OCI-M2 (cell line): Measurements from ENCODE around the gene KLHL21.
A peak's percentile ranks its signal among the peaks of the same experiment; 100 is the strongest.
"Not testable (repeated sequence)": the region's sequence is repeated elsewhere in the genome, so short reads cannot be mapped to it uniquely, and the experiment has no call there.

Experiments
- DNase-seq: peaks from one replicate; lab custom pipeline; 2025; ENCODE audit not compliant: unreplicated experiment; lab: John Stamatoyannopoulos, UW

KLHL21 gene

DNA sequence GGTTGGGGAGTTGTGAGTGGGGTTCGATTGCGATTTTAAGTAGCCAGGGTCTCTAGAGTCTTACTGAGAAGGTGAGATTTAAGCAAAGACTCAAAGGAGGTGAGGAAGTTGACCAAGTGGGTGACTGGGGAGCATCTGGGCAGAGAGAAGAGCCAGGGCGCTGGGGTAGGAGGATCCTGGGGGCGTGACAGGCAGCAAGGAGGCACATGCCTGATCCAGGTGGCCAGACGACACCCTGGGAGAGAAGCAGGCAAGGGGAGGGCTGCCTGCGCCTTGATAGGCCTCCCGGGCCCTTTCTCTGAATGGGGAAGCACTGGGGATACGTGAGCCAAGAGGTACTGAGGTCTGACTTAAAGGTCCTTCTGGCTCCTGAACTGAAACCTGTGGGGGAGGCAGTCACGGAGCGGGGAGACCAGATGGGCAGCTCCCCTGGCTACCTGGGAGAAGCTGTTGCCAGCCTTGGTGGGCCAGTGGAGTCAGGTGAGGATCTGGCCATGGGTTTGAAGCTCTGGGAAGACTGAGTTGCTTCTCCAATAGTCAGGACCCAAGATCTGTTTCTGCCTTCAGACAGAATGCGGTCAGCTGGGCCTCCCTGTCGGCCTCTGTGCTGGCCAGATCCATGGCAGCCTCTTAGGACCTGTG lies 17.5 kb downstream of the KLHL21 start:
- no peak for DNase-seq

DNA sequence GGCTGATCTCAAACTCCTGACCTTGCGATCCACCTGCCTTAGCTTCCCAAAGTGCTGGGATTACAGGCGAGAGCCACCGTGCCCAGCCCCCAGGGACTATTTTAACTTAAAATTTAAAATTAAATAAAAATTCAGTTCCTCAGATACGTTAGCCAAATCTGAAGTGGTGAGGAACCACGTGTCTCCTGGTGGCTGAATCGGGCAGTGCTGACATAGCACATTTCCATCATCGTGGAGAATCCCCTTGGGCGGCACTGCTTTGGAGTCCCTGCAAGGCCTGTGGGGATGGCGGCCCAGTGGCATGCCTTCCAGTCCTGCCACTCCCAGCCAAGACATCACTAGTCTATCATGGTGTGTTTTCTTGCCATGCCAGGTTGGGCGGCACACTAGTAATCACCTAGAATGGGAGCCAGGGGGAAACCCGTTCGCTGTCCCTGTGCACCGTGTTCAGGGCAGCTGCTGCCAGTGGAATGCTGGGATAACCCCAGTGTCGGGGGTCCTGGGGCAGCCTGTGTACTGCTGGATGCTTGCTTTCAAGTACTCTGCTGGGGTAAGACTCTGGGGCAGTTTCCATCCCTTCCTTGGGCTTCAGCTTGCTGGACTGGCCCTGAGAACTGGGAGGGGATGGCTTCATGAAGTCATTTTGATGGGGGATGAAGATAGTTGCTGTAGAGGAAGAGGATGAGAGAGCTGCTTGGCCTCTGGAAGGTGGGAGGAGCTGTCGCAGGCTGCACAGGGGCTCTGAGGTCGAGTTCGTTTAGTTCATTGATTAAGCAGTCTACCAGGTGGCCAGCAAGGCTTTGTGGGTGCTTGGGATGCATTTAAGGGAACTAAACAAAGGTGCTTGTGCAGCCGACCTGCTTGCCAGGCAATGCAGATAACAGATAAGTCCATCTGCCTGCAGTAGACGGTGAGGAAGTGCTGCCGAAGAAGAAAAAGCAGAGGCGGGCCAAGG lies 18.3 kb downstream of the KLHL21 start:
- DNase-seq, result no peak

DNA sequence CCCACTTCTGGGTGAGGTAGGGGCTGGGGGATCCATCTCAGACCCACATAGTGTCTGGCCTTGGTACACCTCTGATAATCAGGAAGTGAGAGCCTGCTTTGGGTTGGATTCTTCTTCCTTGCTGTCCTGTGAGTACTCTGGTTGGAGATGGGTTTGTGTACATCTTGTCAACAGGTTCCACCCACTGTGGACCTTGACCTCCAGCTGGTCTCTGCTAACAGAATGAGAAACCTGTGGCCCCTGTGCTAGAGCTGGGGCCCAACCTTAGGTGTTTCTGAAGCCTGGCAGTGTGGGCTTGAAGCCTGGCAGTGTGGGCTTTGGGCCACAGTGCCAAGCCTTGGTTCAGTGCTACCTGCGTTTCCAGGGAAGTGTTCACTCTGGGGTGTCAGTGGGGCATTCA lies 20.3 kb downstream of the KLHL21 start:
- no peak for DNase-seq

DNA sequence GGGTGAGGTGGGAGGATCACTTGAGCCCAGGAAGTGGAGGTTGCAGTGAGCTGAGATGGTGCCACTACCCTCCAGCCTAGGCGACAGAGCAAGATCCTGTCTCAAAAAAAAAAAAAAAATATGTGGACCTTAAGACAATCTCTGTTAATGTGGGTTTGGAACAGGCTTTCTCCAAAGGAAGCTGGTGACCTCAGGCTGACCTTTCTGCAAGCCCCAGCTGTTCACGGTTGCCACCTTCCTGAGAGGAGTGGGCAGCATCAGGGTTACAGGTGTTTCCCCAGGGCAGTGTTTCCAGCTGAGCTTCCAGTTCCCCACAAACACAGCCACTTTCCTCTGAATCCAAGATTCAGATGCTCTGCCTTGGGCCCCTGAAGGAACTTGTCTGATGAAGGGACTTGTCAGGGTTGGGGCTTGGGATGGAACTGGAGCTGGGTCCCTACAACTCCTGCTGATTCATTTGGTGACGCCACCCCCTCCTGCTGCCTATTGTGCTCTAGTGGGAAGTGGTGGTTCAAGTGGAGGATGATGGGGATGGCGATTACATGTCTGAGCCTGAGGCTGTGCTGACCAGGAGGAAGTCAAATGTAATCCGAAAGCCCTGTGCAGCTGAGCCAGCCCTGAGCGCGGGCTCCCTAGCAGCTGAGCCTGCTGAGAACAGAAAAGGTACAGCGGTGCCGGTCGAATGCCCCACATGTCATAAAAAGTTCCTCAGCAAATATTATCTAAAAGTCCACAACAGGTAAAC lies 20.9 kb downstream of the KLHL21 start:
- DNase-seq, result no peak

DNA sequence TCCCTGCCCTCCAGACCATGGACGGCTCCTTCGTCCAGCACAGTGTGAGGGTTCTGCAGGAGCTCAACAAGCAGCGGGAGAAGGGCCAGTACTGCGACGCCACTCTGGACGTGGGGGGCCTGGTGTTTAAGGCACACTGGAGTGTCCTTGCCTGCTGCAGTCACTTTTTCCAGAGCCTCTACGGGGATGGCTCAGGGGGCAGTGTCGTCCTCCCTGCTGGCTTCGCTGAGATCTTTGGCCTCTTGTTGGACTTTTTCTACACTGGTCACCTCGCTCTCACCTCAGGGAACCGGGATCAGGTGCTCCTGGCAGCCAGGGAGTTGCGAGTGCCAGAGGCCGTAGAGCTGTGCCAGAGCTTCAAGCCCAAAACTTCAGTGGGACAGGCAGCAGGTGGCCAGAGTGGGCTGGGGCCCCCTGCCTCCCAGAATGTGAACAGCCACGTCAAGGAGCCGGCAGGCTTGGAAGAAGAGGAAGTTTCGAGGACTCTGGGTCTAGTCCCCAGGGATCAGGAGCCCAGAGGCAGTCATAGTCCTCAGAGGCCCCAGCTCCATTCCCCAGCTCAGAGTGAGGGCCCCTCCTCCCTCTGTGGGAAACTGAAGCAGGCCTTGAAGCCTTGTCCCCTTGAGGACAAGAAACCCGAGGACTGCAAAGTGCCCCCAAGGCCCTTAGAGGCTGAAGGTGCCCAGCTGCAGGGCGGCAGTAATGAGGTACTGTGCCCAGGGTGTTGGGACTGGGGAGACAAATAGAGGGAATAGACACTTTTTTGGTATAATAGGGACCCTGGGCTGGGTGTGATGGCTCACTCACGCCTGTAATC lies 21.9 kb downstream of the KLHL21 start:
- DNase-seq, result peak; percentile 49

DNA sequence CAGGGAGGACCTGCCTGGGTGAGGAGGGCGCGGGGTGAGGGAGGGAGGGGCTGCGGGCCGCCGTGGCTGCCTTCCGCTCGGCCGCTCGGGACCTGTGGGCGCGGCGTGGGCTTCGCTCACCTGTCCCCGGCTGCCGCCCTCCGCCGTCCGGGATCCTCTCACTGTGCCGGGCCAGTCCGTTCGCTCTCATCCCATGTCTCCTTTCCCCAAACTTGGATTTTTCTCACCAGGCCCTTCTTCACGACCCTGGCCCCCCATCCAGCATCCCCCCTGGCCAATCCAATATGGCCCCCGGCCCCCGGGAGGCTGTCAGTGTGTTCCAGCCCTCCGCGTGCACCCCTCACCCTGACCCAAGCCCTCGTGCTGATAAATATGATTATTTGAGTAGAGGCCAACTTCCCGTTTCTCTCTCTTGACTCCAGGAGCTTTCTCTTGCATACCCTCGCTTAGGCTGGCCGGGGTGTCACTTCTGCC lies 22.5 kb downstream of the KLHL21 start:
- DNase-seq, result no peak

DNA sequence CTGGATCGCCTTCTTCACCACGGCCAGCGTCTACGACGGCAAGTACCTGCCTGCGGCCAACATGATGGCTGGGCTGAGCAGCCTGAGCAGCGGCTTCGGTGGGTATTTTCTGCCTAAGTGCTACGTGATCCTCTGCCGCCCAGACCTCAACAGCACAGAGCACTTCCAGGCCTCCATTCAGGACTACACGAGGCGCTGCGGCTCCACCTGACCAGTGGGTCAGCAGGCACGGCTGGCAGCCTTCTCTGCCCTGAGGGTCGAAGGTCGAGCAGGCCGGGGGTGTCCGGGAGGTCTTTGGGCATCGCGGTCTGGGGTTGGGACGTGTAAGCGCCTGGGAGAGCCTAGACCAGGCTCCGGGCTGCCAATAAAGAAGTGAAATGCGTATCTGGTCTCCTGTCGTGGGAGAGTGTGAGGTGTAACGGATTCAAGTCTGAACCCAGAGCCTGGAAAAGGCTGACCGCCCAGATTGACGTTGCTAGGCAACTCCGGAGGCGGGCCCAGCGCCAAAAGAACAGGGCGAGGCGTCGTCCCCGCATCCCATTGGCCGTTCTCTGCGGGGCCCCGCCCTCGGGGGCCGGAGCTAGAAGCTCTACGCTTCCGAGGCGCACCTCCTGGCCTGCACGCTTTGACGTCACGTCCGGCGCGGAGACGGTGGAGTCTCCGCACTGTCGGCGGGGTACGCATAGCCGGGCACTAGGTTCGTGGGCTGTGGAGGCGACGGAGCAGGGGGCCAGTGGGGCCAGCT lies 23.1 kb downstream of the KLHL21 start, which contains the start of gene ZBTB48:
ZBTB48 (plus strand) TSS at position 621 of the 745 bp plus-strand sequence. CDS start 616 bp downstream, outside the sequence.
- peak; percentile 60 for DNase-seq

DNA sequence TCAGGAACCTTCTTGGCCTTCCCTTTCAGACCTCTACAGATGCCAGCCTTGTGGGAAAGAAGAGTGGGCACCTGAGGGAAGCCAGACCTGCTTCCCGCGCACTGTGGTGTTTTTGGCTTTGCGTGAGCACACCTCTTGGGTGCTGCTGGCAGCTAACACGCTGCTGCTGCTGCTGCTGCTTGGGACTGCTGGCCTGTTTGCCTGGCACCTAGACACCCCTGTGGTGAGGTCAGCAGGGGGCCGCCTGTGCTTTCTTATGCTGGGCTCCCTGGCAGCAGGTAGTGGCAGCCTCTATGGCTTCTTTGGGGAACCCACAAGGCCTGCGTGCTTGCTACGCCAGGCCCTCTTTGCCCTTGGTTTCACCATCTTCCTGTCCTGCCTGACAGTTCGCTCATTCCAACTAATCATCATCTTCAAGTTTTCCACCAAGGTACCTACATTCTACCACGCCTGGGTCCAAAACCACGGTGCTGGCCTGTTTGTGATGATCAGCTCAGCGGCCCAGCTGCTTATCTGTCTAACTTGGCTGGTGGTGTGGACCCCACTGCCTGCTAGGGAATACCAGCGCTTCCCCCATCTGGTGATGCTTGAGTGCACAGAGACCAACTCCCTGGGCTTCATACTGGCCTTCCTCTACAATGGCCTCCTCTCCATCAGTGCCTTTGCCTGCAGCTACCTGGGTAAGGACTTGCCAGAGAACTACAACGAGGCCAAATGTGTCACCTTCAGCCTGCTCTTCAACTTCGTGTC lies 23.9 kb downstream of the KLHL21 start:
- DNase-seq, result no peak

DNA sequence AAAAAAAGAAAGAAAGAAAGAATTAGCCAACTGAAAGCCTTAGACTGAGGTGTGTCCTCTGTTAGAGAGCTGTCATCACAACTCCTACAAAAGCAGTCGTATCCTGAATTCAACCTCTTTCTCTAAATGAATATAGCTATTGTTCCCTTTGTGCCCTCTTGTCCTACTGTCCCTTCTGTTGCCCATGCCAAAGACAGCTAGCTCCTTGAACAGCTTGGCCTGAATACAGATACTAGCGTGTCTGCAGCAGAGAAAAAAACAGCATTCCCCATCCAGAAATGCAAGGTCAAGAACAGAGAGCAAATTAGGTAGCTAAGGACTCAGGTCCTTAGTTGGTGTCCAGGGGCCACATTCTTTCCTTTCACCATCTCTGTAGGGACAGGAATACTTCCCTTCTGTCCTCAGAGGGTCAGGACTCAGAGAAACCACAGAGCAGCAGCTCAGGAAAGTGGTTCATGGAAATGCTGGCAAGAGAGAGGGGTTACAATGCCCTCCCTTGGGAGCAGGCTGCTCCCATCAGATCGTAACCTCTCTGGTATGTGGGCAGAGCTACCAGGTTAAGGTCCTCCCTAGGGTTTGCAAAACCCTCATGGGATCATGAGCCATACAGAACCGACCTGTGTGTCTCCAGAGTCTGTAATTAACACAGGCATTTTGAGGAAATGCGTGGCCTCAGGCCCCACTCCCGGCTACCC lies 24.7 kb downstream of the KLHL21 start:
- DNase-seq, result no peak

DNA sequence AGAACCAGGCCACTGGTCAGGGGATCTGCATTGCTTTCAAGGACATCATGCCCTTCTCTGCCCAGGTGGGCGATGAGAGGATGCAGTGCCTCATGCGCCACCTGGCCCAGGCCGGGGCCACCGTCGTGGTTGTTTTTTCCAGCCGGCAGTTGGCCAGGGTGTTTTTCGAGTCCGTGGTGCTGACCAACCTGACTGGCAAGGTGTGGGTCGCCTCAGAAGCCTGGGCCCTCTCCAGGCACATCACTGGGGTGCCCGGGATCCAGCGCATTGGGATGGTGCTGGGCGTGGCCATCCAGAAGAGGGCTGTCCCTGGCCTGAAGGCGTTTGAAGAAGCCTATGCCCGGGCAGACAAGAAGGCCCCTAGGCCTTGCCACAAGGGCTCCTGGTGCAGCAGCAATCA lies 27.9 kb downstream of the KLHL21 start:
- DNase-seq, result no peak

DNA sequence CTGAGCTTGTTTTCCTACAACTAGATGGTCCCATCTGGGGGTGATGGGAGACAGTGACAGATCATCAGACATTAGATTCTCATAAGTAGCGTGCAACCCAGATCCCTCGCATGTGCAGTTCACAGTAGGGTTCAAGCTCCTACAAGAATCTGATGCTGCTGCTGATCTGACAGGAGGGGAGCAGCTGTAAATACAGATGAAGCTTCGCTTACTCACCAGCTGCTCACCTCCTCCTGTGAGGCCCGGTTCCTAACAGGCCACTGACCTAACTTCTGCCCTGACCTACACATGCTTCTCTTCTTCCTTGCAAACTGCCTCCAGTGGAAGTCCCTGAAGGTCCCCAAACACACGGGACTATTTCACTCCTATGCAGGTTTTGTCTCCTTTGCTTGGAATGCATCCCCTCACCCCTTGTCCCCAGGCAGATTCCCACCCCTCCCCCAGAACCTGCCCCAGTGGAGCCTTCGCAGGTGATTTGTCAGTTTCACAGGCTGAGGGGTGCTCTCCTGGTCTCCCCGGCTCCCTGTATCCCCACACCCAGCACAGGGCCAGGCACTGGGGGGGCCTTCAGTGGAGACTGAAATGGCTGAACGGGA lies 28.5 kb downstream of the KLHL21 start:
- no peak for DNase-seq

DNA sequence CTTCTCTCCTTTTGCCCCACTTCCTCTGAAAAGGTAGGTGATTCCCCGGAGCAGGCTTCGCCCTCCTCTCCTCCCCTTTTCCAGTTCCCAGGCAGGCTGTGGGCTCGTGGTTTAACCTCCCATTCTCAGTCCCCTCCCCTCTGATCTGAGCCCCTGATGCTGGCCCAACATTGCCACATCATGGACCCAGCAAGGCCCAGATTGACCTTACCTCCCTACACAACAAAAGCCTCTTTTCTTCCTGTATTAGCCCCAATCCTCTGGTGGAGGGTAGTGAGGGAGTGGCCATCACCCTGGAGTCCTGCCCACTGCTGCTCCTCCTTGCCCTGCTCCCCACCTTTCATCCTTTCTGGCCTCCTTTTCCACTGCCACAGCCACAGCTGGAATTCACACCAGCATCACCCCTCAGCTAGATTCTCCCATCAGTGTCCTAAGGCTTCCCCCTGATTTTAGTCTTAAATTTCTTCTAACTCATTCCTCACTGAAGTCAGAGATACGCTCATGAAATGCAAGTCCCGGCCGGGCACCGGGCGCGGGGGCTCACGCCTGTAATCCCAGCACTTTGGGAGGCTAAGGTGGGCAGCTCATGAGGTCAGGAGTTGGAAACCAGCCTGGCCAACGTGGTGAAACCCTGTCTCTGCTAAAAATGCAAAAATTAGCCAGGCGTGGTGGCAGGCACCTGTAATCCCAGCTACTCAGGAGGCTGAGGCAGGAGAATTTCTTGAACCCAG lies 29.9 kb downstream of the KLHL21 start:
- DNase-seq, result no peak

DNA sequence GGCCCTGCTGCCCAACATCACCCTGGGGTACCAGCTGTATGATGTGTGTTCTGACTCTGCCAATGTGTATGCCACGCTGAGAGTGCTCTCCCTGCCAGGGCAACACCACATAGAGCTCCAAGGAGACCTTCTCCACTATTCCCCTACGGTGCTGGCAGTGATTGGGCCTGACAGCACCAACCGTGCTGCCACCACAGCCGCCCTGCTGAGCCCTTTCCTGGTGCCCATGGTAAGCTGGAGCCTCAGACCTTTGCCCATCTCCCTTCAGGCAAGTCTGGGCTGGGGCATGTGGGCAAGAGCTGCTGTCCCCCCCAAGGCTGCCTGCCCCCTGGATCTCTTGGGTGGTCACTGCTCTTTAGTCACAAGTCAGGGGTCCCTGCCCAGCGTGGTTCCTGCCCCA lies 31.7 kb downstream of the KLHL21 start:
- DNase-seq, result no peak

DNA sequence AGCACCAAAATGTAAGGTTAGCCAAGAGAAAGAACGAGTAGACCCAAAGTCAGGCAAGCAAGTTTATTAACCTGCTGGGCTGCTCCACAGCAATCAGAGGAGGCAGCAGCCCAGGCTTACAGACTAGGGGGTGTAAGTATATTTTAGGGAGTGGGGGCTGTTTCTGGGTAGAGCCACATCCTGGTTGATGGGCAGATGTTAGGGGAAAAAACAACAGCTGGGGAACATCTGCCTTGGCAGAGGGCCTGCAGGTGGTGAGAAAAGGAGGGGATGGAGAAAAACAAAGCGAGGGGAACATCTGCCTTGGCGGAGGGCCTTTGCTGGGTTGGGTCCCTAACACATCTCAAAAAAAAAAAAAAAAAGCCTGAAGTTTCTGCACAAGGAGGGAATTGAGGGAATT lies 32.6 kb downstream of the KLHL21 start:
- DNase-seq, result no peak

DNA sequence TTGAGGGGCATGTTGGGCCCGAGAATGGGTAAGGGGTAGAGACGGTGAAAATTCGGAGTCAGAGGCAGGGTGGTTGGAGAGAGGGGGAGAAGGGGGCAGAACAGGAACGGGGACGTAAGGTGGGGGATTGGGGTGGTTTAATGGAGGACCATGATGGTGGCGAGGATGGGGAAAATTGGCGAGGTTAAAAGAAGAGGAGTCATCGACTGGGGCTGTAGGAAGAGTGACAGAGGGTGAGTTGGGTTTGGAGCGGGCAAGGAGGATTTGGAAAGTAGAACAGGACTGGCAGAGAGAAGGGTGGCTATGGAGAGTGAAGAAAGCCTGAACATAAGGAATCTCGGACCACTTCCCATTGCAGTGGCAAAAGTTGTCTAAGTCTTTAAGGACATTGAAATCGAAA lies 33.6 kb downstream of the KLHL21 start:
- DNase-seq, result no peak

DNA sequence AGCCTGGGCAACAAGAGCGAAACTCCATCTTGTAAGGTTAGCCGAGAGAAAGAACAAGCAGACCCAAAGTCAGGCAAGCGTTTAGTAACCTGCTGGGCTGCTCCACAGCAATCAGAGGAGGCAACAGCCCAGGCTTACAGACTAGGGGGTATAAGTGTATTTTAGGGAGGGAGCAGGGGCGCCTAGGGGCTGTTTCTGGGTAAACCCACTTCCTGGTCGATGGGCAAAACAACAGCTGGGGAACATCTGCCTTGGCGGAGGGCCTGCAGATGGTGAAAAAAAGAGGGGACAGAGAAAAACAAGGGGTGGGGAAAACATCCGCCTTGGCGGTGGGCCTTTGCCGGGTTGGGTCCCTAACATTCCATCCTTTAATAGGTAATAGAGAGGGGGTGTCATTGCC lies 42.4 kb downstream of the KLHL21 start:
- no peak for DNase-seq

DNA sequence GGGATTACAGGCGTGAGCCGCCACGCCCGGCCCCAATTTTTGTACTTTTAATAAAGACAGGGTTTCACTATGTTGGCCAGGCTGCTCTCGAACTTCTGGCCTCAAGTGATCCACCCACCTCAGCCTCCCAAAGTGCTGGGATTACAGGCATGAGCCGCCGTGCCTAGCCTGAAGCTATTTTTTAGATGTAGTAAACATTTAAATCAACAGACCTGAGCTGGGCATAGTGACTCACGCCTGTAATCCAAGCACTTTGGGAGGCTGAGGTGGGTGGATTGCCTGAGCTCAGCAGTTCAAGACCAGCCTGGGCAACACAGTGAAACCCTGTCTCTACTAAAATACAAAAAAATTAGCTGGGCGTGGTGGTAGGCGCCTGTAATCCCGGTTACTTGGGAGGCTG lies 43.5 kb downstream of the KLHL21 start:
- not testable (repeated sequence) for DNase-seq

DNA sequence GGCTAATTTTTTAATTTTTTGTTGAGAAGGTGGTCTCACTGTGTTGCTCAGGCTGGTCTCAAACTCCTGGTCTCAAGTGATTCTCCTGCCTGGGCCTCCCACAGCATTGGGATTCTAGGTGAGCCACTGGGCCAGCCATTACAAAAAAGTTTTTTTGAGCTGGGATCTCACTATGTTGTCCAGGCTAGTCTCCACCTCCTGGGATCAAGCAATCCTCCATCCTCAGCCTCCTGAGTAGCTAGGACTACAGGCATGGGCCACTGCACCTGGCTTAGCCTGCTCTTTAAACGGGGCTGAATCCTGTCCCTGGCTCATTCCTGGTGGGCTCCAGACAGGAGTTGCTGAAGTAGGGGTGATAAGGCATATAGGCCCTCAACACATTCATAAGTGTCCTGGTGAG lies 45.1 kb downstream of the KLHL21 start:
- DNase-seq, result no peak
